Esophagus muscularis mucosa (tissue), 4 donors: Measurements from ENCODE around the gene TARP.
"Not testable (repeated sequence)": the region's sequence is repeated elsewhere in the genome, so short reads cannot be mapped to it uniquely, and the experiment has no call there.

Source experiments
- DNase-seq: peaks from one replicate; pipeline ENCODE4 v3.0.0-alpha.2; 2017; ENCODE audit errors: extremely low spot score
- H3K27ac ChIP-seq, 4 donors: fragments of 200-600 bp; sonication (generic); replicated peaks in 1 of 4; 1 replicate in 3 of 4; 2 replicates in 1 of 4; pipeline ENCODE4 v1.5.1; 2016 to 2019; ENCODE audit warnings: mild to moderate bottlenecking in 1 of 4
- H3K27me3 ChIP-seq, 4 donors: fragments of 200-600 bp; sonication (generic); one replicate each; pipeline versions ENCODE4 v1.5.1 to v1.6.0; 2016 to 2019
- H3K36me3 ChIP-seq, 4 donors: fragments of 200-600 bp; sonication (generic); one replicate each; pipeline ENCODE4 v1.5.1; 2016 to 2019
- H3K4me1 ChIP-seq, 4 donors: fragments of 200-600 bp; sonication (generic); one replicate each; pipeline ENCODE4 v1.5.1; 2016 to 2019
- H3K4me3 ChIP-seq, 4 donors: fragments of 200-600 bp; sonication (generic); 1 replicate in 2 of 4; 2 replicates in 2 of 4; pipeline ENCODE4 v1.5.1; 2016 to 2019; ENCODE audit warnings: mild to moderate bottlenecking in 4 of 4, moderate library complexity in 1 of 4
- H3K9me3 ChIP-seq, 4 donors: fragments of 200-600 bp; sonication (generic); 1 replicate in 3 of 4; 2 replicates in 1 of 4; pipeline ENCODE4 v1.5.1; 2016 to 2019
- CTCF ChIP-seq, 3 experiments: fragments of 200-600 bp in 2 of 3; fragments of 450-650 bp in 1 of 3; sonication (generic) in 2 of 3; IDR thresholded peaks; one replicate each; pipeline ENCODE4 v1.5.1; 2017 to 2019; ENCODE audit warnings: antibody characterized with exemption in 3 of 3, mild to moderate bottlenecking in 2 of 3, moderate library complexity in 1 of 3
- EP300 ChIP-seq: sonication (generic); formaldehyde crosslinking; IDR thresholded peaks from one replicate; pipeline ENCODE4 v1.6.1; 2017; ENCODE audit warnings: antibody characterized with exemption
- POLR2A ChIP-seq: fragments of 450-650 bp; IDR thresholded peaks from one replicate; pipeline ENCODE4 v1.6.1; 2017; ENCODE audit warnings: antibody characterized with exemption, moderate library complexity, mild to moderate bottlenecking, low read depth
- POLR2AphosphoS5 ChIP-seq, 2 donors: sonication (generic); formaldehyde crosslinking; IDR thresholded peaks; one replicate each; pipeline ENCODE4 v1.6.1; 2017; ENCODE audit warnings: antibody characterized with exemption in 2 of 2
- WGBS: methylation state at CpG from one replicate; pipeline ENCODE4 v1.1.5; 2018; 5-methylcytosine and 5-hydroxymethylcytosine counted together
- intact Hi-C: fragments of 100-400 bp; cut with DNase I; formaldehyde crosslinking; loops from one replicate; pipeline ENCODE4 v1.15.1; 2023

TARP gene

GRCh38 chr7:38235606-38236005 lies 37.8 kb downstream of the TARP start:
- Histone ChIP-seq H3K4me1 (no peaks in the 10 kb centered on the region), H3K27me3 (no peaks in the 10 kb centered on the region), H3K36me3 (peaks cover under 1 to 24% (median 9%) of the 10 kb centered on the region in 4 donors), H3K9me3 (no peaks in the 10 kb centered on the region), H3K27ac (no peak overlapping the region), H3K4me3 (no peak overlapping the region)
- intact Hi-C loops, result no loop called here
- DNase-seq, result no peak
- 82% methylated on average over 4 of the region's 4 CpGs for WGBS
- TF ChIP-seq POLR2A (no peak), CTCF (IDR thresholded peaks at IDR 0.05) (no peak), EP300 (no peak)

GRCh38 chr7:38234759-38235158 lies 38.7 kb downstream of the TARP start:
- H3K4me1 ChIP-seq, H3K9me3 ChIP-seq, H3K4me3 ChIP-seq, intact Hi-C loops, H3K27ac ChIP-seq, H3K27me3 ChIP-seq, DNase-seq: not testable (repeated sequence)
- H3K36me3 ChIP-seq, result peaks cover 8 to 33% (median 17%) of the 10 kb centered on the region in 4 donors
- 88% methylated on average over 11 of the region's 11 CpGs for WGBS

GRCh38 chr7:38232502-38233366 lies 40.7 kb downstream of the TARP start:
- H3K9me3 ChIP-seq, result no peaks in the 10 kb centered on the region
- no peak overlapping the region for H3K4me3 ChIP-seq
- H3K27me3 ChIP-seq, result no peaks in the 10 kb centered on the region
- peaks cover 13 to 47% (median 30%) of the 10 kb centered on the region in 4 donors for H3K36me3 ChIP-seq
- WGBS, result 62% methylated on average over 11 of the region's 11 CpGs
- H3K4me1 ChIP-seq, result no peaks in the 10 kb centered on the region
- TF ChIP-seq EP300, result no peak
- TF ChIP-seq CTCF (IDR thresholded peaks at IDR 0.05), result no peak
- no peak for TF ChIP-seq POLR2AphosphoS5 (IDR thresholded peaks at IDR 0.05)
- no peak for TF ChIP-seq POLR2A
- intact Hi-C loops, result no loop called here
- no peak for DNase-seq
- H3K27ac ChIP-seq, result no peak overlapping the region

GRCh38 chr7:38229884-38230642 lies 43.4 kb downstream of the TARP start:
- Histone ChIP-seq H3K27me3 (no peaks in the 10 kb centered on the region), H3K27ac (no peak overlapping the region), H3K4me1 (no peaks in the 10 kb centered on the region), H3K9me3 (no peaks in the 10 kb centered on the region), H3K36me3 (peaks cover 13 to 55% (median 38%) of the 10 kb centered on the region in 4 donors), H3K4me3 (no peak overlapping the region)
- DNase-seq, result no peak
- TF ChIP-seq POLR2A (no peak), EP300 (no peak), POLR2AphosphoS5 (IDR thresholded peaks at IDR 0.05) (no peak), CTCF (IDR thresholded peaks at IDR 0.05) (no peak)
- 87% methylated on average over 6 of the region's 6 CpGs for WGBS
- intact Hi-C loops, result no loop called here

GRCh38 chr7:38229386-38229785 lies 44.0 kb downstream of the TARP start:
- H3K4me3 ChIP-seq, result no peak overlapping the region
- TF ChIP-seq POLR2AphosphoS5 (IDR thresholded peaks at IDR 0.05) (no peak), CTCF (IDR thresholded peaks at IDR 0.05) (no peak), POLR2A (no peak), EP300 (no peak)
- no peak overlapping the region for H3K27ac ChIP-seq
- H3K27me3 ChIP-seq, result no peaks in the 10 kb centered on the region
- no peaks in the 10 kb centered on the region for H3K9me3 ChIP-seq
- 95% methylated on average over 6 of the region's 6 CpGs for WGBS
- DNase-seq, result no peak
- peaks cover 13 to 55% (median 39%) of the 10 kb centered on the region in 4 donors for H3K36me3 ChIP-seq
- H3K4me1 ChIP-seq, result peaks cover 0 to 4% (median 2%) of the 10 kb centered on the region in 4 donors
- intact Hi-C loops, result no loop called here
